H54 (cell line): Measurements from ENCODE around the gene DNTTIP2.
A peak's percentile ranks its signal among the peaks of the same experiment; 100 is the strongest.
"Not testable (repeated sequence)": the region's sequence is repeated elsewhere in the genome, so short reads cannot be mapped to it uniquely, and the experiment has no call there.

ENCODE experiments used
- DNase-seq: peaks from one replicate; pipeline ENCODE4 v3.0.0; 2011; ENCODE audit warnings: low spot score, mixed read lengths; ENCODE audit not compliant: insufficient read length
- FAIRE-seq: peaks from 3 replicates; lab custom pipeline; 2011; peaks lifted over from hg19 to GRCh38; lab: Jason Lieb, UNC
- POLR2A ChIP-seq: IDR thresholded peaks from 2 replicates; pipeline ENCODE4 v1.6.1; 2011; ENCODE audit warnings: low read depth, mild to moderate bottlenecking, low read length

DNTTIP2 gene

GRCh38 chr1:93878889-93879586 lies at the start of gene DNTTIP2:
Gene DNTTIP2, minus strand, starts transcription at chr1:93879206. Its CDS starts 58 bp downstream, at chr1:93879148.
- FAIRE-seq (peak; percentile 86), DNase-seq (peak; percentile 74)
- peak; percentile 76 for TF ChIP-seq POLR2A

- no peak for DNase-seq
- no peak for FAIRE-seq
Observed at GRCh38 chr1:93925206-93925605, 46.2 kb upstream of the DNTTIP2 start.

GRCh38 chr1:93919780-93920179 lies 40.8 kb upstream of the DNTTIP2 start:
- DNase-seq (no peak), FAIRE-seq (no peak)
- TF ChIP-seq POLR2A: no peak

More at GRCh38 chr1:93925206-93925605, 46.2 kb upstream of the DNTTIP2 start:
- TF ChIP-seq POLR2A: no peak

GRCh38 chr1:93917302-93917701 lies 38.3 kb upstream of the DNTTIP2 start:
- no peak for TF ChIP-seq POLR2A
- DNase-seq (no peak), FAIRE-seq (no peak)

GRCh38 chr1:93910880-93911279 lies 31.9 kb upstream of the DNTTIP2 start:
- FAIRE-seq, DNase-seq: not testable (repeated sequence)

- no peak for FAIRE-seq
- no peak for DNase-seq
- no peak for TF ChIP-seq POLR2A
Observed at GRCh38 chr1:93910305-93910704, 31.3 kb upstream of the DNTTIP2 start.

GRCh38 chr1:93909146-93910050 lies 30.4 kb upstream of the DNTTIP2 start, which contains the start of gene GCLM:
Gene GCLM, minus strand, starts transcription at chr1:93909430. Its CDS starts 267 bp downstream, at chr1:93909163.
- FAIRE-seq (peak; percentile 96), DNase-seq (peak; percentile 88)
- peak; percentile 49 for TF ChIP-seq POLR2A

- peak; percentile 30 for DNase-seq
- peak; percentile 81 for FAIRE-seq
- TF ChIP-seq POLR2A: no peak
Observed at GRCh38 chr1:93908394-93909145, 29.6 kb upstream of the DNTTIP2 start.

- no peak for TF ChIP-seq POLR2A
- FAIRE-seq (peak; percentile 94), DNase-seq (no peak)
Observed at GRCh38 chr1:93907718-93908117, 28.7 kb upstream of the DNTTIP2 start.

- no peak for DNase-seq
- no peak for FAIRE-seq
- TF ChIP-seq POLR2A: no peak
Observed at GRCh38 chr1:93906480-93906879, 27.5 kb upstream of the DNTTIP2 start.

GRCh38 chr1:93905734-93906133 lies 26.7 kb upstream of the DNTTIP2 start:
- FAIRE-seq (peak; percentile 43), DNase-seq (no peak)
- no peak for TF ChIP-seq POLR2A

GRCh38 chr1:93905051-93905450 lies 26.0 kb upstream of the DNTTIP2 start:
- no peak for DNase-seq
- no peak for FAIRE-seq
- no peak for TF ChIP-seq POLR2A

GRCh38 chr1:93904228-93904627 lies 25.2 kb upstream of the DNTTIP2 start:
- DNase-seq (no peak), FAIRE-seq (peak; percentile 66)
- TF ChIP-seq POLR2A: no peak

GRCh38 chr1:93900723-93901504 lies 21.9 kb upstream of the DNTTIP2 start:
- no peak for FAIRE-seq
- no peak for DNase-seq
- no peak for TF ChIP-seq POLR2A
